NCI-H1105 (cell line): ENCODE data around the gene KDM4F.

Experiments used
- DNase-seq: peaks from one replicate; lab custom pipeline; 2025; lab: John Stamatoyannopoulos, UW

Gene KDM4F

DNA sequence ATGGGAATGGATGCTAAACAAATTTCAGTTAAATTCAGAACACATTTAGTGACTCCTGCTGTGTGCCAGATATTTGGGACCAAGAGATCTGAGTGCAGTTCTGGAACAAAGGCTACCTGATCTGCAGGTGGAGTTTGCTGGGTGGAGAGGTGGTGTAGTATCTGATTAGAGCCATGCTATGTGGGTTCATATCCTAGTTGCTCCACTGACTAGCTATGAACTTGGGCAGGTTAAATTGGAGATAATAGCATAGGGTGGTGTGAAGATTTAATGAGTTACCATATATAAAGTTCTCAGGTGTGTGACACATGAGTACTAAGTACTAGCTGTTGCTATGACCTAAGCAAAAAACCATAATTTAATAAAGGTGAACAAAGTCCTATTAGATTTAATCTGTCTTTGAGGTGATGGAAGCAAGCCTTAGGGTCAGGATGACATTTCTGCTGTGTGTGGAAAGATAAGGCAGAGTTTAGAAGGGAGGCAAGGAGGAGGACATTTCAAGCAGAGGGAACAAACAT is 42.5 kb downstream of the KDM4F start:
- DNase-seq = no peak

DNA sequence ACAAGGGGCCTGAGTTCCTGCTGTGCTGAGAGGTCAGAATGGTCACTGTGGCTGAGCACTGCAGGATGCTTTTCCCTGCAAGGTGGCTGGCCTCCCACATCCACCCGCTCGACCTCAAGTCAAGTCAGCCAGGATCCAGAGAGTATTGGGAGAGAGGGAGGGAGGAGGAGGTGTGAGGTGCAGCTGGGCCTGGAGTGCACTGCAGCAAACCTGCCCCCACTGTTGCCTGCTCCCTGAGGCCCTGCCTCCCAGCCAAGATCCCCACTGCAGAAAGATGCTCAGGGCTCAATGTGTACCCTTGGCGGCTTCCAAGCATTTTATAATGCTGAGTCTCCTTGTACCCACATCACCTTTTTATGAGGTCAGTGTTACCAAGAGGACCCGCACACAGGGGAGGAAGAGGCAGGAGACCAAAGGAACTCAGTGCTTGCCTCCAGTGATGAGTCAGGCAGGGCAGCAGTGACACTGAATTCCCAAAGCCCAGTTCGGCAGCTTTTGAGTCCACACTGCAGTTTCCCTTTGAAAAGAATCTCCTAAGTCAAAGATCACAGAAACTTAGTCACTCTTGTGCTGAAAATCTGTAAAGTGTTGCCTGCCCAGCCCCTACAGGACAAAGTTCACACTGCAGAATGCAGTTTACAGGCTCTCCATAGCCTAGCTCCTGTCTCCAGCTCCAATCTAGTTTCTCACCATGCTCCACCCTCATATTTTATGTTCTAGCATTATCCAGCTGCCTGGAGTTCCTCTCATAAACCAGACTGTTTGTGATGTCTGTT is 43.5 kb downstream of the KDM4F start:
- DNase-seq = no peak

DNA sequence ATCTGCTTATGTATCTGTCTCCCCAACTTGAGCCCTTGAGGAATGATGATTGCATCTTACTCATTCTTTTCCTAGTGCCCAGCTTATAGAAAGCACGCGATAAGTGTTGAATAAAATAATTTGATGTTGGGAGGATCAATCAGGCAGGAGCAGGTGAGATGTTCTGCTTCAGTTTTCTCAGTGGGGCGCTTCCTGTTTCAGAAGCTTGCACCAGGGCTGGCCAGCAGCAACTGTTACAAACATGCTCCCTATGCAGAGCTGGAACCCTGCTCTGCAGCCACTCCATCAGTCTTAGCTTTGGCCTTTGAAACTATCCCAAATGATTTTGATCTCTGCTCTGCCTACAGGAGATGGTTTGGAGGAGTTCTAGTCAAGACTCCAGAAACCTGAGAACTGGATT is 44.3 kb downstream of the KDM4F start:
- no peak for DNase-seq

DNA sequence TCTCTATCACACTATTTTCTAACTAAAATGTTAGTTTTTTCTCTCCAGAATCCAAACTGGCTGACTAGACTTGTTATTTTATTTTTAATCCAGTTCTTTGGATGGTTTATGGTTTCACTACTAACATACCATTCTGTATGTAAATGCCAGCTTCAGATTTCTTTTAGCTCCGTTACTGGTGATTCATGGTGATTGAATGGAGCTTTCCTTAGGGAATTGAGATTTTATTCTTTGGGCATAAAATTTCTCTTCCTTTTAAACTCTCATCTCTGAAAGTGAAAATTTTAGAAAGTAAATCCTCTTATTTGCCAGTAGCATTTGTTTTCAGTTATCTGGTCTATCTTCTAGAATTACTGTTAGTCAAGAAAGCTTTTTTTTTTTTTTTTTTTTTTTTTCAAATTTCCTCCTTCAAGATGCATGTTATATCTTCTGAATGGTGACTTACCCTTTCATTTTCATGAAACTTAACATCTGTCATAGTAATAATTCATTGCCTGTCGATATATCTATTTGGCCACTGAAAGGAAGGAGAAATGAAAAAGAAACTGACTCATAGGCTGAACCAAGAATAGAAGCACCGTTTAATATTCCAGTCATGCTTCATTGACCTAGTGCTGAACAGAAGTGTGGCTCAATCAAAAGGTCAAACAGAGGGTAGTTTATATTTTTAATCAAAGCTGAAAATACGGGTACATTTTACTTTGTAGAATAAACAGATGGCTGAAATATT is 46.8 kb downstream of the KDM4F start:
- DNase-seq = no peak

- no peak for DNase-seq
Observed at GRCh38 chr11:95097209-95097608, 48.0 kb downstream of the KDM4F start.

GRCh38 chr11:95098826-95099225 is 49.6 kb downstream of the KDM4F start:
- no peak for DNase-seq

DNA sequence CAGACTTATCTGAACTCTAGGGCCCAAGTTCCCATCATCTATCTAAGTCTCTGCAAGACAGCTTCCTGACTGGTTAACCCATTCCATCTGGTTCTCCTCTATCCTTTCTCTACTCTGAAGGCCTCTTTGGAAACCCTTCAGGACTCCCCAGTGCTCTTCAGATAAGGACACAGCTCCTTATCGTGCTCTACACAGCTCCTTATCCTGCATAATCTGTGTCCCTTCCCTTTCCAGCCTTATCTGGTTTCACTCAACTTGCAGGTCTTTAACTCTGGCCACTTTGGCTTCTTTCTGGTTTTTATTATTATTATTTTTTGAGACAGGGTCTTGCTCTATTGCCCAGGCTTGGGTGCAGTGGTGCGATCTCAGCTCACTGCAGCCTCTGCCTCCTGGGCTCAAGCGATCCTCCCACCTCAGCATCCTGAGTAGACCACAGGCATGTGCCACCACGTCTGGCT is 51.0 kb downstream of the KDM4F start:
- no peak for DNase-seq
